SK-MEL-5 (cell line): Measurements from ENCODE around the gene BRME1. TPM values are rescaled to one million over a fixed set of nuclear protein-coding genes. Genes with fewer than 3 reads are reported as not detected.

Experiments
- DNase-seq: peaks from one replicate; pipeline ENCODE4 v3.0.0-alpha.2; 2016; ENCODE audit warnings: low read depth, low spot score
- in situ Hi-C: cut with HindIII; loops from 2 replicates; pipeline ENCODE4 v1.10.0; 2016; ENCODE audit warnings: low sequenced_read_pairs, high pct_unique_total_duplicates, low pct_unique_long_range_greater_than_20kb
- small RNA-seq, 2 experiments: library from RNA; depleted of rRNA; stranded (forward); fragments of <200 nt; gene quantifications; one replicate each; pipeline ENCODE3, GENCODE V24; 2014
- total RNA-seq: library from RNA; depleted of rRNA; stranded (reverse); fragments of >200 nt; shearing (Covaris generic); gene quantifications from 2 replicates; pipeline ENCODE4 v1.2.3, GENCODE V29; 2014; rRNA removed

BRME1 gene
- total RNA-seq, 1 experiment from 2014 or later, result 1.1 TPM

DNA sequence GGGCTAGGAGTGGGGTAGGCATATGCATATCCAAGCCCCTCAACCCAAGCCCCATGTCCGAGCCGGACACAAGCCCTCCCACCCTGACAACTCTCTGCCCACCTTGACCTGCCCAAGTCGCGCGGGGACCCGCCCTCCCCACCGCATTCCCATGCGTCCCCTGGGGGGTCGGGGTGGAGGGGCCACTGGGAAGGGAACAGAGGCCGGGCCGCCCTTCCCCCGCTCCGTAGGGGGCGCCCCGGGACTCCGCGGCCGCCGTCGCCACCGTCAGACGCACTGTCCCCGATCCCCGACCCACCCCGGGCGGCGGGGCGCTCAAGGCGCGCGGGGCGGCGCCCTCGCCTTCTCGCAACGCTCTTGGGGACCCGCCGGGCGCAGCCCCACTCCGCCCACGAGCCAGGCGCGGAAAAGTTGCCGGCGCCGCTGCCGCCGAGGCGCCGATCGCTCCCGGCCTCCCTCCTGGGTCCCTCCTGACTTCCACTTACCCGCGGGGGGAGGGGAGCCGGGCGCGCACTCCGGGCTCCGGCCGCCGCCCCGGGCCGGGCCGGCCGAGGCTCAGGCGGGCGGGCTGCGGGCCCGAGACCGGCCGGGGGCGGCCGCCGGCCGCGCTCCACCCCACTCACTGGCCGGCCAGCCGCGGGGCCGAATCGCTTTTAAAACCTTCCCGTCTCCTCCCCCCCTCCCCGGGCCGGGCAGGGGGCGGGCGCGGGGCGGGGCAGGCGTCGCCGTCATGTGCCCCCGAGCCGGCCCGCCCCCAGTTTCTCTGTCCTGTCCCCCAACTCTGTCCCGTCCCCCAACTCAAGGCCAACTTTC, 63.4 kb downstream of the BRME1 start:
- peak; percentile 66 for DNase-seq
- in situ Hi-C loops, result no loop called here

DNA sequence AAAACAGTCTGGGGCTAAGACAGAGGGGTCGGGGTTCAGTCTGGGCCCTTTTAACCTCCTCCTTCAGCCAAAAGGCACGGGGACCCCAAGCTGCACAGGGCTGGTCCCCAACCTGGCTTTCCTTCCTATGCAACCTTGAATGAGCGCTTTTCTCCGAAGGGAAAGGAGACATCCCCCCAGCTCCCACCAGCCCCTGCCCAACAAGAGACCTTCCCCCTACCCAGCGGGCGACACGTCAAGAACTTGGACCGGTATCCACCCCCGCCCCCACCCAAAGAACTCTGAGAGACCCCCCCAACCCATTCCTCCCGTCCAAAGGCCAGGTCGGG, 64.0 kb downstream of the BRME1 start:
- no peak for DNase-seq
- in situ Hi-C loops, result no loop called here

DNA sequence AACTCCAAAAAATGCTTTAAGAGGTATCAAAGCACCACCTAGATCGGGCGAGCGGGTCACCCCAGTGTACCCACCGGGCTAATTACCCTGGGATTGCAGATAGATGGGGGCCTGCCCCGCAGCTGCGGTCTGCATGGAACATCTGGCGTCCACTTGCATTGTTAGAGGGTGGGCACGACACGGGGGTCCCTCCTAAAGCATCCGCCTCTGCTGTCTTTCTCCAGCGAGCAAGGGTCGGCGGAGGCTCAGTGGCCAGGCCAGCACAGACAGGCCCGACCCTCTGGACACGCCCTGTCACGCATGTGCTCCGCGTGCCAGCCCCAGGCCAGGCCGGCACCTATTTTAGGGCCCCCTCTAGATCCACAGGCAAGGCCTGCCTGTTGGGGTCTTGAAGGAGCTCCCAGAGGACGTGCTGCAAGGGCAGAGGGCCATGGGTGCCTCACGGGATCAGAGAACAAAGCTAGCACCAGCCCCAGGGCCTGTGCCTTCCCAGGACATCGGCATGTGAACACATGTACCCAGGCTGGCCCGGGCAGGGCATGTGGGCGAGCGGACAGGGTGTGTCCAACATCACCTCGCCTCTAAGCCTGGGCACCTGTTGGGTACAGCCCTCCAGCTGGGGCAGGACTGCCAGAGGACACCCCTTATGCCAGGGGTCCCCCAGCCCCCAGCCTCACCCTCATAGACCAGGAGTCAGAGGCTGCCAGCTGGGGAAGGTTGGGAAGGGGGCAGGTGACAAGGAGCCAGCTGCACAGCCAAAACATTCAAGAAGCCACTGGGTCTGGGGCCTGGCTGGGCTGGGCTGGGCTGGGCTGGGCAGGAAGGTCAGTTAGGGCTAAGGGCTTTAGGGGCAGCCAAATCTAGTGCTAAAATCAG, 64.6 kb downstream of the BRME1 start:
- in situ Hi-C loops, result no loop called here
- DNase-seq, result no peak

DNA sequence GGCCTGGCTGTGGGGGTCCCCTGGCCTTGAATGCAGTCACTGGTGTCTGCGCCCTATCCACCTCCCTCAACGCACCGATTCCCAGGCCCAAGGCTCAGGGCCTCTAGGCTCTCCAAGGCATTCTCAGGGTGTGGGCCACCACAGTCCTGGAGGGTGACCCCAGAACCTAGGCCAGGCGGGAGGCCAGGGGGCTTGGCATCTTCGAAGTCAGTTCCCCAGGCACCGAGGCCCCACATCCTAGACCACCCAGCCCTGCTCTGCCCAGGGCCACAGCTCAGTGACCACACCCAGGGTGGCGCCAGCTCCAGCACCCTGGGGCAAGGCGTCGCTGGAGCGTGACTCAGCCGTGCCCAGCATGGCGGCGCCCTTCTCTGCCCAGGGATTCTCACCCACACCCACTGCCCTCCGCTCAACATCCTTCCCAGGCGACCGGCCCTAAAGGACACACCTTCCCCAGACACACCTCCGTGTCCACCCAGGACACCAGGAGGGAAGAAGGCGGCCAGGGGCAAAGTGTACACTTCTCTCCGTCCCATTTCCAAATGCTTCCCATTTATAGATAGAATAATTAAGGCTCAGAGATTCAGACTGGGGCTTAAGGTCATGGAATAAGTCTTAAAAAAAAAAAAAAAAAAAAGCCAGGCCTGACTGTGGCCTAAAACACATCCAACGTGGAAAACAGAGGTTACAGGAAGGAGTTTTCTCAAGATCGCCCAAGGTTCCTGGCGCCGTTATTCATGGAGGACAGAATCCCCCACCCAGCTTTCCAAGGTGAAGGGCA, 65.4 kb downstream of the BRME1 start:
- in situ Hi-C loops, result no loop called here
- DNase-seq, result no peak

DNA sequence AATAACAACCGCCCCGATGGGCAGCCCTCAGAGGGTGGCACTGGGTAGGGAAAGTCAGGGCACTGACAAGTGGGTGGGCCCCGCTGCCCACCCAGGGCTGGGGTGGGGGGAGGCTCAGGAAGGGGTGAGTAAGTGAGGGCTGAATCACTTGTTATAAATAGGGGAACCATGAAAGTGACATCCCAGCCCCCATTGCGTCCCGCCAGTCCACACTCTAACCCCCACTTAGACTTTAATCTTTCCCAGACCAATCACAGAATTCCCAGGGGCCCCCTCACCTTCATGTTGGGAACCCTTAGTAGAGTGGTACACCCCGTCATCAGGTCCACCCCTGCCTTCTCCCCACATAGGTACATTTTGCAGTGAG, 66.0 kb downstream of the BRME1 start:
- DNase-seq, result no peak
- in situ Hi-C loops, result no loop called here

DNA sequence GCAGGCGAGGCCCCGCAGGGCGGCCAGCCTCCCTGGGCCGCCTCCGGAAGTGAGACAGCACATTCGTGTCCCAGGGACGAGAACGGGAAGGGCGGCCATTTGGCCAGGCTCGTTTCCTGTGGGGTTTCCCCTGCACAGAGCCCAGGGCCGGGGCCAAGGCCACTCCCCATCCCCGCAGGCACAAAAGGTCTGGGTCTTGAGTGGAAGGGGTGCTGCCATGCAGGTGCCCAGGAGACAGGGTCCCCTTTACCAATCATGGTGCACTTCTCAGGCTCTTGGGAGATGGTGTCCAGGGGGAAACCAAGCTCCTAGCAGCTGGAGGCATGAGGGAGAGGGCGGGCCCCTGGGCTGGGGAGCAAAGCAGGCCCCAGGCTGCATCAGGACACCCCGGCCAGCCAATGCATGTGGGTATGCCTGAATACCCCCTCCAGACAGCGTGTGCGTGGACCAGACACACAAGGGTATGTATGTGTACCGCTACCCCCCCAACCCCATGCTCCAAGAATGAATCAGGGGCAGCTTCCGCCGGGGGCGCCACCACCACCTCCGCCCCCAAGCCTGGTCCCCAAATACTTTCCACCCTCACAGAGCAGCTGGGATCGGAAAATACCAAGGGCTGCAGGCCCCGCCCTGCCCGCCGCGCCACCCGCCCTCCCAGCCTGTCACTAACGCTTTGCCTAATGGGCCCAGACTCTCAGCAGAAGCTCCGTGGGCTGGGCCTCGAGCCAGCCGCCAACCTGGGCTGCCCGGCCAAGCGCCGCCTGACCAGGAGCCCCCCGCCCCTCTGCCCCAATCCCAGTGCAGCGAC, 66.6 kb downstream of the BRME1 start:
- DNase-seq, result peak; percentile 60
- in situ Hi-C loops, result no loop called here

DNA sequence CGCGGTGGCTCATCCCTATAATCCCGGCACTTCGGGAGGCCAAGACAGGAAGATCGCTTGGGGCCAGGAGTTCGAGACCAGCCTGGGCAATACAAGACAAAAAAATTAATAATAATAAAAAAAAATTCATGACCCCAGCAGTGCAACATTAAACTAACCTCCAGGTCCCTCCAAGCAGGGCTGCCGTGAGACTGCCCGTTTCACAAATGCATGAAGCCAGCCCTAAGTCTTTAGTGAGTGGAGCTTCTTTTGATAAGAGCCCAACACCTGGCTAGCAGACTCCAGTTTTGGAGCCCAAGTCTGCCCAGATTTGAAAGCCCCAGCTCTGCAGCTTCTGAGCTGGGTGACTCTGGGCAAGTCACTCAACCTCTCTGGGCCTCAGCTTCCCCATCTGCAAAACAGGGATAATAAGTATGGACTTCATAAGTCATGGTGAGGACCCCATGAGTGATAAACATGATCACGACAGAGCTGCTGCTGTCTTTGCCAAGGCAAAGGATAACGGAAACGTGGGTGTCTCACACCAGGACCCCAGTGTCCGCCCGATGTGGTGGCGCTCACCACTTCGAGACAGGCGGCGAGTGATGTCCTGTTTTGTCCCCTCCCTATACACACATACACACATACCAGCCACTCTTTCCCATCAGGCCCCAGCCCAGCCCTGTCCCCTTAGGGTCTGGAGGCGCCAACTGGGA, 67.3 kb downstream of the BRME1 start:
- DNase-seq, result no peak
- in situ Hi-C loops, result no loop called here

DNA sequence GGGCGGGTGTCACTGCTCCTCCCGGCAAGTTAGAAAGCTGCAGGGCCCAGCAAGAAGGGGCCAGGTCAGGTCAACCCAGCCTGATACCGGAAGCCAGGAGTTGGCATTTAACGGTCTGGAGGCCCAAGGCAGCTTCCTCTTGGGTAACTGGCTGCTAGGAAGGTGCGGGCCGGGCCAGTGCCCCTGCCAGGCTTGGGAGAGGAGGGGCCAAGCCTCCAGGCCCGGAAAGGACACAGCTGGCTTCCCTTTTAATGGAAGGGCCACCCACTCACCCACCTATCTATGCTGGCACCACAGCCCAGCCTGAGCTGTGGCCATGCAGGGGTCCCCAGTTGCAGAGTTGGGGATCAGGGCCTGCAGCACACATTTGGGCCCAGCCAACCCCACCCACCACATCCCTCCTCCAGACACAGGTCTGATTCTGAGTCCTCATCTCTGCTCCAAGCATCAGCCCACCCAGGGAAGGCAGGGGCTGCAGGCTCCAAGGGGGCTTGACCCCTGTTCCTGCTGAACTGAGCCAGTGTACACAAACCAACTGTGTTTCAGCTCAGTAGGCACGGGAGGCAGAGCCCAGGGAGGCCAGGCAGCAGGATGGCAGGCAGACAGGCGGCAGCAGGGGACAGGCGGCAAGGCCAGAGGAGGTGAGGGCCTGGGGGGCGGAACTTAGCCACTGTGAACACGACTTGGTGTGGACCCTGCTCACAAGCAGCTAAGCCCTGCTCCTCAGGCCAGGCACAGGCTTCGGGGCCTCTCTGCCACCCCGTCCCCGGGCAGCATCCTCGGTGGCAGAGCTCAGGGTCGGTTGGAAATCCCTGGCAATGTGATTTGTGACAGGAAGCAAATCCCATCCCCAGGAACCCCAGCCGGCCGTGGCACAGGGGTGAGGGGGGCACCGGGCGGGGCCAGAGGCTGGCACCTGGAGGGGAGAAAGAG, 69.9 kb downstream of the BRME1 start:
- DNase-seq, result no peak
- in situ Hi-C loops, result no loop called here

DNA sequence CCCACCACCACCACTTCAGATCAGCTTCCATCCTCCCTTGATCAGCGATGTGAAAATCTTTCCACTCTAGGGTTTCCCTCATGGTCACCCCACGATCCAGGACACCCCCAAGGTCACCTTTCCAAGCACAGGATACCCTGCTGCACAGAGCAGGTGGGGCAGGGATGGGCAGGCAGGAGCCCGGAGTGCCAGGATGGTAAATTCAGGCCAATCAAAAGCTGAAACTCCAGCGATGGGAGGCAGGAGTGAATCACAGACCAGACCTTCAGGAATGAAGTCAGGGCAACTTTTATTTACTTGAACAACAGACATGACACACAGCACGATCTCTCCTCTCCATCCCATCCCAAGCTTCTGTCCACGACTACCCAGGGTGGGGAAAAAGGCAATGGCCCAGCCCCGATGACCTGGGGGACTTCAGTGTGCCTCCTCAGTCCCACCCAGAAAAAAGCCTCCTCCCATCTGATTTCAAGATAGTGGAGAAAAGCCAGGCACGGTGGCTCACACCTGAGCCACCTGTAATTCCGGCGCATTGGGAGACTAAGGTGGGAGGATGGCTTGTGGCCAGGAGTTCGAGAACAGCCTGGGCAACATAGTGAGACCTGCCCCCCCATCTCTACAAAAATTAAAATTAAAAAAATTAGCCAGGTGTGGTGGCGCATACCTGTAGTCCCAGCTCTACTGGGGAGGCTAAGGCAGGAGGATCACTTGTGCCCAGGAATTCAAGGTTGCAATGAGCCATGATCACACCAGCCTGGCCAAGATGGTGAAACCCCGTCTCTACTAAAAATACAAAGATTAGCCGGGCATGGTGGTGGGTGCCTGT, 71.5 kb downstream of the BRME1 start:
- in situ Hi-C loops, result no loop called here
- DNase-seq, result no peak

DNA sequence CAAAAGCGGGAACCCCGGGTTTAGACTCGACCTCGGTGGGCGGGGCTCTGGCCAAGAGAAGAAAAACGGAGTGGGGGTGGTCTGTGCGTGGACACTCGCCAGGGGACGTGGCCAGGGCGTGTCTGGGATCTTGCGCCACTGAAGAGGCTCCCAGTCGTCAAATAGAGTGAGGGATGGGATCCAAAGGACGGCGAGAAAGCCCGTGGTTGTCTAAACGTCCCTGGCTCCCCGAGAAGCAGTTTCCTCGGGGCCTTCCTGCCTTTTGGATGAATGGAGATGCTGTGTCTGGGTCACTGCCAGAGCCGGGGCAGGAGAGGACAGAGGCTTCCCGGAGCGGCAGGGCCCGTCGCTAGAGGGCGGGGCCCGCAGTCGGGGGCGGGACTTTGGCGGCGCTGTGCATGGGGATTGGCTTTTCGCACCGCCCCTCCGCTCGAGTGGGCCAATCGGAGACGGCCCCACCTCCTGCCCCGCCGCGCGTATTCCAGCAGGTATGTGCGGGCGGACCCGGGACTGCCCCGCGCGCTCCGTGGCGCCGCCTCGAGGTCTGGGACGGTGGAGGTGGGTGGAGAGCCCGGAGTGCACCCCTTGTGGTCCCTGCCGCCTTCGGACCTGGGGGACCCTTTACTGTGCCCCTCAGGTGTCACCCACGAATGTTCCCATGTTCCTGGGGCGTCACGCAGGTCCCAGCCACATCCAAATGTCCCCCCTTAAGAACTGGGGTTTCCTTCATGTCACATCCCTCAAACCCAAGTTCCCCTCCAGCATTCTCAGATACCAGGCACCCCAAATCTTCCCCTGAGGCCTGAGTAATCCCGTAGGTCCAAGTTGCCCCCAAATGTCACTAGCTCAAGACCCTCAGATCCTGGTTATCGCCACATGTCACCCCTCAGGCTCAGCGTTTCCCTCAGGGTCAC, 72.3 kb downstream of the BRME1 start:
- DNase-seq, result peak; percentile 83
- in situ Hi-C loops, result no loop called here

Small RNA genes lying within 50 kb of the gene (small RNA-seq; reads per million reads assigned to genes)
- gene MIR181C (0 to 0.48 reads per million in 2 experiments), gene MIR181D (0.06 to 0.86 reads per million in 2 experiments)

Other genes starting within 250 kb of the BRME1 start
- gene MRI1, start 141.6 kb downstream of the BRME1 start, total RNA-seq, result 15.3 and 17.8 TPM in 2 replicates
- 175 and 179 TPM in 2 replicates for gene C19orf53, start 131.7 kb downstream of the BRME1 start, total RNA-seq
- gene ZSWIM4, start 110.7 kb downstream of the BRME1 start, total RNA-seq, result 1.3 and 1.4 TPM in 2 replicates
- gene NANOS3, start 29.0 kb downstream of the BRME1 start, total RNA-seq, result not detected in 2 replicates
- 10.5 and 11.0 TPM in 2 replicates for gene CC2D1A, start 84 bp upstream of the BRME1 start, total RNA-seq
- not detected in 2 replicates for gene PODNL1, start 32.3 kb upstream of the BRME1 start, total RNA-seq
- gene DCAF15, start 46.4 kb upstream of the BRME1 start, total RNA-seq, result 8.3 and 9.3 TPM in 2 replicates
- 0.87 and 0.90 TPM in 2 replicates for gene RFX1, start 100.2 kb upstream of the BRME1 start, total RNA-seq
- gene RLN3, start 122.0 kb upstream of the BRME1 start, total RNA-seq, result not detected in 2 replicates
- 2.6 and 4.3 TPM in 2 replicates for gene IL27RA, start 125.6 kb upstream of the BRME1 start, total RNA-seq
- gene PALM3, start 156.0 kb upstream of the BRME1 start, total RNA-seq, result not detected in 2 replicates
- gene MISP3, start 166.7 kb upstream of the BRME1 start, total RNA-seq, result 0.53 and 0.77 TPM in 2 replicates
- gene C19orf67, start 179.7 kb upstream of the BRME1 start, total RNA-seq, result not detected in 2 replicates
- 17.2 and 25.9 TPM in 2 replicates for gene SAMD1, start 184.6 kb upstream of the BRME1 start, total RNA-seq
- gene PRKACA, start 211.6 kb upstream of the BRME1 start, total RNA-seq, result 15.3 and 19.7 TPM in 2 replicates
- 16.6 TPM in 2 replicates for gene ASF1B, start 230.5 kb upstream of the BRME1 start, total RNA-seq